ENCODE results near the gene SNCB.

SNCB gene

GRCh38 chr5:176630681-176631222 lies 418 bp upstream of the SNCB start:
- H4K20me1 ChIP-seq (ENCODE audit: insufficient read depth, low read length, poor library complexity, severe bottlenecking) = no peaks in the 10 kb centered on the region
- TF ChIP-seq, protein P1, sequence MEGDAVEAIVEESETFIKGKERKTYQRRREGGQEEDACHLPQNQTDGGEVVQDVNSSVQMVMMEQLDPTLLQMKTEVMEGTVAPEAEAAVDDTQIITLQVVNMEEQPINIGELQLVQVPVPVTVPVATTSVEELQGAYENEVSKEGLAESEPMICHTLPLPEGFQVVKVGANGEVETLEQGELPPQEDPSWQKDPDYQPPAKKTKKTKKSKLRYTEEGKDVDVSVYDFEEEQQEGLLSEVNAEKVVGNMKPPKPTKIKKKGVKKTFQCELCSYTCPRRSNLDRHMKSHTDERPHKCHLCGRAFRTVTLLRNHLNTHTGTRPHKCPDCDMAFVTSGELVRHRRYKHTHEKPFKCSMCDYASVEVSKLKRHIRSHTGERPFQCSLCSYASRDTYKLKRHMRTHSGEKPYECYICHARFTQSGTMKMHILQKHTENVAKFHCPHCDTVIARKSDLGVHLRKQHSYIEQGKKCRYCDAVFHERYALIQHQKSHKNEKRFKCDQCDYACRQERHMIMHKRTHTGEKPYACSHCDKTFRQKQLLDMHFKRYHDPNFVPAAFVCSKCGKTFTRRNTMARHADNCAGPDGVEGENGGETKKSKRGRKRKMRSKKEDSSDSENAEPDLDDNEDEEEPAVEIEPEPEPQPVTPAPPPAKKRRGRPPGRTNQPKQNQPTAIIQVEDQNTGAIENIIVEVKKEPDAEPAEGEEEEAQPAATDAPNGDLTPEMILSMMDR (conservative IDR thresholded peaks at IDR 0.05; ENCODE audit: low read length) = no peak
- no peak for TF ChIP-seq EZH2phosphoT487 (IDR thresholded peaks at IDR 0.05; ENCODE audit: borderline replicate concordance)
- H3K4me2 ChIP-seq (ENCODE audit: low read depth, low read length, poor library complexity, severe bottlenecking) = no peak overlapping the region
- H2AFZ ChIP-seq (ENCODE audit: low read length) = no peak overlapping the region
- no peaks in the 10 kb centered on the region for H3K9me3 ChIP-seq (ENCODE audit: insufficient read depth, low read depth, low read length)
- H3K9me2 ChIP-seq (replicated peaks; ENCODE audit: low read depth, low read length) = no peaks in the 10 kb centered on the region
- H3K4me3 ChIP-seq (ENCODE audit: low read length, poor library complexity, severe bottlenecking) = no peak overlapping the region
- H3F3A ChIP-seq (ENCODE audit: low read depth) = no peaks in the 10 kb centered on the region
- no peaks in the 10 kb centered on the region for H3K36me3 ChIP-seq (ENCODE audit: insufficient read depth, low read length)
- H3K79me2 ChIP-seq (ENCODE audit: insufficient read depth, low read length) = no peaks in the 10 kb centered on the region
- no peaks in the 10 kb centered on the region for H3K4me1 ChIP-seq (ENCODE audit: insufficient read depth, low read length, poor library complexity, severe bottlenecking)
- H3K9ac ChIP-seq (ENCODE audit: low read depth, low read length, poor library complexity, severe bottlenecking) = no peak overlapping the region
- H3K27me3 ChIP-seq (ENCODE audit: insufficient read depth, low read length, poor library complexity, severe bottlenecking) = no peaks in the 10 kb centered on the region

DNA sequence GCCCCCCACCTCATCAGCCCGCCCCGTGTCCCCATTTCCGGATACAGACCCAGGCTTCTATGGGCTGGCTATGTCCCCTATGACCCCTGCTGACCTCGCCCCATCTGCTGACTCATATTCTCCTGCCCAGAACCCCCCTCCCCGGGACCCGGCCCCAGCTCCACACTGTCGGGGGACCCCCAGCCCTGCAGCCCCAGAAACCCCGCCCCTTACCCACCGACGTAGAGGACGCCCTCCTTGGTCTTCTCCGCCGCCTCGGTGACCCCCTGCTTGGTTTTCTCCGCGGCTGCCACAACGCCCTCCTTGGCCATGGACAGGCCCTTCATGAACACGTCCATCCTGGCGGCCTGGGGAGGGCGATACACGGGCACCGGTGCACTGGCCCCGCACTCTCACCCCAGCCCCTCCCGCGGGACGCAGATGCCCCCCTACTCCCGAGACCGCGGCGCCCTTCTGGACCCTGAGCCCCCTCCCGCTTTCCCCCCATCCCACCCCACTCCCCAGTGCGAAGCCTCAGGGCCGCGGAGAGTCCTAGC lies 949 bp downstream of the SNCB start:
- H3K36me3 ChIP-seq (ENCODE audit: insufficient read depth, low read length) = no peaks in the 10 kb centered on the region
- H3K4me1 ChIP-seq (ENCODE audit: insufficient read depth, low read length, poor library complexity, severe bottlenecking) = no peaks in the 10 kb centered on the region
- no peak overlapping the region for H3K4me3 ChIP-seq (ENCODE audit: low read length, poor library complexity, severe bottlenecking)
- no peaks in the 10 kb centered on the region for H3K27me3 ChIP-seq (ENCODE audit: insufficient read depth, low read length, poor library complexity, severe bottlenecking)
- H3K4me2 ChIP-seq (ENCODE audit: low read depth, low read length, poor library complexity, severe bottlenecking) = no peak overlapping the region
- H3K9me3 ChIP-seq (ENCODE audit: insufficient read depth, low read depth, low read length) = no peaks in the 10 kb centered on the region
- H2AFZ ChIP-seq (ENCODE audit: low read length) = no peak overlapping the region
- no peak overlapping the region for H3K9ac ChIP-seq (ENCODE audit: low read depth, low read length, poor library complexity, severe bottlenecking)
- H3K79me2 ChIP-seq (ENCODE audit: insufficient read depth, low read length) = no peaks in the 10 kb centered on the region
- no peaks in the 10 kb centered on the region for H3K9me2 ChIP-seq (replicated peaks; ENCODE audit: low read depth, low read length)
- no peaks in the 10 kb centered on the region for H4K20me1 ChIP-seq (ENCODE audit: insufficient read depth, low read length, poor library complexity, severe bottlenecking)
- no peaks in the 10 kb centered on the region for H3F3A ChIP-seq (ENCODE audit: low read depth)
- TF ChIP-seq, protein P1 (conservative IDR thresholded peaks at IDR 0.05; ENCODE audit: low read length) = no peak
- TF ChIP-seq EZH2phosphoT487 (IDR thresholded peaks at IDR 0.05; ENCODE audit: borderline replicate concordance) = no peak

DNA sequence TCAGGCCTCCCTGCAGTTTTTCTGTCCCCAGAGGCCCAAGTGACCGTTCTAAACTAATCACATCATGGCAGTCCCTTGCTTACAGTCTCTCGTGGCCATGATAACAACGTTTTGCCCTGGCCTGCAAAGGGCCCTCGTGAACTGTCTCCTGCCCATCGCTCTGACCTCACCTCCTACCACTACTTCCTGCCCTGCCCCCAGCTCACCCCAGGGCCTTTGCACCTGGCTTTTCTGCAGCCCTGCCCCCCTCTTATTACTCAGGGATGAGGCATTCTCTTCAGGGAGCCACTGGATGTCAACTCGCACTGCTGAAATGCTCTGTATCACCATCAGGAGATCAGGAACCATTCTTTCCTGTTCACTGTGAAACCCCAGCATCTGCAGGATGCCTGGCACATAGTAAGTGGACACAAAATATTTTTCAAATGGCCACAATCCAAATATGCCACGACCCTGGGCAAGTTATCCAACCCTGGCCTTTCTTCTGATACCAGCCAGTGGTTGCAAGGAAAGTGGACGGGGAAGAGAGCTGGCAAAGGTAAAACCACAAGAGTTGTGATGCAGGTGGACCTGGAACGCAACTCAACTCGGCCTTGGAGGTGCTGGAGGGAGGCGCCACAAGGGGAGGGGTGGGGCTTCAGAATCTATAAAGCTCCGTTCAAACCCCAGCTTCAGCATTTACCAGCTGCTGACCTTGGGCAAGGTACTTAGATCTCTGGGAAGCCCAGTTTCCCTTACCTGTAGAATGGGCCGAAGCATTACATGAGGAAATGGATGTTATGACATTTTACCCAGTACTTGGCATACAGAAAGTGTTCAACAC lies 1.7 kb downstream of the SNCB start:
- H3K9me2 ChIP-seq (replicated peaks; ENCODE audit: low read depth, low read length) = no peaks in the 10 kb centered on the region
- TF ChIP-seq, protein P1 (conservative IDR thresholded peaks at IDR 0.05; ENCODE audit: low read length) = no peak
- TF ChIP-seq EZH2phosphoT487 (IDR thresholded peaks at IDR 0.05; ENCODE audit: borderline replicate concordance) = no peak
- no peak overlapping the region for H3K4me3 ChIP-seq (ENCODE audit: low read length, poor library complexity, severe bottlenecking)
- H3K36me3 ChIP-seq (ENCODE audit: insufficient read depth, low read length) = no peaks in the 10 kb centered on the region
- no peak overlapping the region for H3K9ac ChIP-seq (ENCODE audit: low read depth, low read length, poor library complexity, severe bottlenecking)
- H3K79me2 ChIP-seq (ENCODE audit: insufficient read depth, low read length) = no peaks in the 10 kb centered on the region
- H3K9me3 ChIP-seq (ENCODE audit: insufficient read depth, low read depth, low read length) = no peaks in the 10 kb centered on the region
- H2AFZ ChIP-seq (ENCODE audit: low read length) = no peak overlapping the region
- H4K20me1 ChIP-seq (ENCODE audit: insufficient read depth, low read length, poor library complexity, severe bottlenecking) = no peaks in the 10 kb centered on the region
- H3K4me2 ChIP-seq (ENCODE audit: low read depth, low read length, poor library complexity, severe bottlenecking) = no peak overlapping the region
- H3K27me3 ChIP-seq (ENCODE audit: insufficient read depth, low read length, poor library complexity, severe bottlenecking) = no peaks in the 10 kb centered on the region
- H3K4me1 ChIP-seq (ENCODE audit: insufficient read depth, low read length, poor library complexity, severe bottlenecking) = no peaks in the 10 kb centered on the region
- H3F3A ChIP-seq (ENCODE audit: low read depth) = no peaks in the 10 kb centered on the region

All from Loucy (cell line).